Sigmoid colon (tissue), 4 donors: ENCODE results near the gene WDR93.

Experiments
- POLR2AphosphoS5 ChIP-seq, 4 donors: sonication (generic); formaldehyde crosslinking; IDR thresholded peaks; one replicate each; pipeline ENCODE4 v1.6.1; 2017; ENCODE audit warnings: antibody characterized with exemption in 4 of 4
- TF ChIP-seq, protein P1 (sequence below), 4 experiments: fragments of 450-650 bp in 3 of 4; fragments of 200-600 bp in 1 of 4; IDR thresholded peaks; one replicate each; pipeline ENCODE4 v1.5.1; 2016 to 2019; ENCODE audit warnings: antibody characterized with exemption in 4 of 4, mild to moderate bottlenecking in 3 of 4, moderate library complexity in 2 of 4

DNA sequence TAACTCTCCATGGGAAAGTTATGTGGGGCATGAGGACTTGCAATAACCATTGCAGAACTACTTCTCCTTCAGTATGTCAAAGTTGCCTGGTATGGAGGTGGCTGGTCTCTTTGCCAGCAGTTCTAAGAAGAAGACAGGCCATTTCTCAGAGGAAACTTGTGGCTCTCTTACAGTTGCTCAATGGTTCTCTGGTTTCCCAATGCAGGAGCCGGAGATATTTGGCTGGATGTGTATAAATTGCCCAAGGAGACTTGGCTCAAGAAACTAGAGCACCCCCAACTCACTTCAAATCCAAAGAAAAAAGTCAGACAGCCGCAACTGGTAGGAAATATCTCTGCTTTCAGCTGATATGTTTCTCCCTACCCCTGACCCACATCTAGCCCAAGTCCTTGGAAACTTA lies 24.2 kb downstream of the WDR93 start:
- no peak for TF ChIP-seq POLR2AphosphoS5 (IDR thresholded peaks at IDR 0.05)
- TF ChIP-seq, protein P1, sequence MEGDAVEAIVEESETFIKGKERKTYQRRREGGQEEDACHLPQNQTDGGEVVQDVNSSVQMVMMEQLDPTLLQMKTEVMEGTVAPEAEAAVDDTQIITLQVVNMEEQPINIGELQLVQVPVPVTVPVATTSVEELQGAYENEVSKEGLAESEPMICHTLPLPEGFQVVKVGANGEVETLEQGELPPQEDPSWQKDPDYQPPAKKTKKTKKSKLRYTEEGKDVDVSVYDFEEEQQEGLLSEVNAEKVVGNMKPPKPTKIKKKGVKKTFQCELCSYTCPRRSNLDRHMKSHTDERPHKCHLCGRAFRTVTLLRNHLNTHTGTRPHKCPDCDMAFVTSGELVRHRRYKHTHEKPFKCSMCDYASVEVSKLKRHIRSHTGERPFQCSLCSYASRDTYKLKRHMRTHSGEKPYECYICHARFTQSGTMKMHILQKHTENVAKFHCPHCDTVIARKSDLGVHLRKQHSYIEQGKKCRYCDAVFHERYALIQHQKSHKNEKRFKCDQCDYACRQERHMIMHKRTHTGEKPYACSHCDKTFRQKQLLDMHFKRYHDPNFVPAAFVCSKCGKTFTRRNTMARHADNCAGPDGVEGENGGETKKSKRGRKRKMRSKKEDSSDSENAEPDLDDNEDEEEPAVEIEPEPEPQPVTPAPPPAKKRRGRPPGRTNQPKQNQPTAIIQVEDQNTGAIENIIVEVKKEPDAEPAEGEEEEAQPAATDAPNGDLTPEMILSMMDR (IDR thresholded peaks at IDR 0.05) = no peak
